ENCODE results near the gene BNC2. TPM values are rescaled to one million over a fixed set of nuclear protein-coding genes. Genes with fewer than 3 reads are reported as not detected.
A peak's percentile ranks its signal among the peaks of the same experiment; 100 is the strongest.
"Not testable (repeated sequence)": the region's sequence is repeated elsewhere in the genome, so short reads cannot be mapped to it uniquely, and the experiment has no call there.

BNC2 gene
- total RNA-seq, 1 donor, result 53.9 TPM

DNA sequence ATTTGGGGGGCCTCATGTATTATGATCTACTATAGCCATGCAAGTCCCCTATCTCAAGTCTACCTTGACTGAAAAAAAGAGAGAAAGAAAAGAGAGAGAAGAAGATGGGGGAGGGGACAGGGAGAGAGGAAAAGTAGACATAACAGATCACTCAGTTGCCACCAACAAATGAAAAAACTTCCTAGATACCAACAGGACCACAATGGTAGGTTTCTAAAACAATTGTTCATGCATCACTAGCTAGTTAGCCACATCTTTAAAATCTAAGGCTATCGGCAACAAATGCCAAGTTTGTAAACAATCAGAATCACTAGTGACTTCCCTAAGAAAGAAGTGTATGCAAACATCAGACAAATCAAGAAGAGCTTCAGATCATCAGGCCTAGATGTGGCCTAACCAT, 328.2 kb downstream of the BNC2 start:
- Histone ChIP-seq H3K79me2 (ENCODE audit: insufficient read depth, low read length) (peaks cover 28% of the 10 kb centered on the region), H3K27ac (ENCODE audit: low read depth, low read length) (peak overlapping the region; percentile 73), H3K27me3 (ENCODE audit: insufficient read depth, low read length) (no peaks in the 10 kb centered on the region), H3K4me3 (ENCODE audit: insufficient read depth, low read length) (no peak overlapping the region), H3K4me2 (ENCODE audit: insufficient read depth, low read length) (peak overlapping the region; percentile 66), H4K20me1 (ENCODE audit: insufficient read depth, low read length) (no peaks in the 10 kb centered on the region), H3K4me1 (ENCODE audit: insufficient read depth, low read length) (peaks cover 30% of the 10 kb centered on the region), H2AFZ (ENCODE audit: low read length) (no peak overlapping the region), H3K36me3 (ENCODE audit: insufficient read depth, low read length) (peaks cover 5% of the 10 kb centered on the region), H3K9me3 (ENCODE audit: low read depth, low read length) (no peaks in the 10 kb centered on the region)
- no peak for DNase-seq (ENCODE audit: insufficient read length, low spot score, missing footprints)
- TF ChIP-seq, protein P1, sequence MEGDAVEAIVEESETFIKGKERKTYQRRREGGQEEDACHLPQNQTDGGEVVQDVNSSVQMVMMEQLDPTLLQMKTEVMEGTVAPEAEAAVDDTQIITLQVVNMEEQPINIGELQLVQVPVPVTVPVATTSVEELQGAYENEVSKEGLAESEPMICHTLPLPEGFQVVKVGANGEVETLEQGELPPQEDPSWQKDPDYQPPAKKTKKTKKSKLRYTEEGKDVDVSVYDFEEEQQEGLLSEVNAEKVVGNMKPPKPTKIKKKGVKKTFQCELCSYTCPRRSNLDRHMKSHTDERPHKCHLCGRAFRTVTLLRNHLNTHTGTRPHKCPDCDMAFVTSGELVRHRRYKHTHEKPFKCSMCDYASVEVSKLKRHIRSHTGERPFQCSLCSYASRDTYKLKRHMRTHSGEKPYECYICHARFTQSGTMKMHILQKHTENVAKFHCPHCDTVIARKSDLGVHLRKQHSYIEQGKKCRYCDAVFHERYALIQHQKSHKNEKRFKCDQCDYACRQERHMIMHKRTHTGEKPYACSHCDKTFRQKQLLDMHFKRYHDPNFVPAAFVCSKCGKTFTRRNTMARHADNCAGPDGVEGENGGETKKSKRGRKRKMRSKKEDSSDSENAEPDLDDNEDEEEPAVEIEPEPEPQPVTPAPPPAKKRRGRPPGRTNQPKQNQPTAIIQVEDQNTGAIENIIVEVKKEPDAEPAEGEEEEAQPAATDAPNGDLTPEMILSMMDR (IDR thresholded peaks at IDR 0.05; ENCODE audit: extremely low read depth, low read depth, low read length), result no peak

DNA sequence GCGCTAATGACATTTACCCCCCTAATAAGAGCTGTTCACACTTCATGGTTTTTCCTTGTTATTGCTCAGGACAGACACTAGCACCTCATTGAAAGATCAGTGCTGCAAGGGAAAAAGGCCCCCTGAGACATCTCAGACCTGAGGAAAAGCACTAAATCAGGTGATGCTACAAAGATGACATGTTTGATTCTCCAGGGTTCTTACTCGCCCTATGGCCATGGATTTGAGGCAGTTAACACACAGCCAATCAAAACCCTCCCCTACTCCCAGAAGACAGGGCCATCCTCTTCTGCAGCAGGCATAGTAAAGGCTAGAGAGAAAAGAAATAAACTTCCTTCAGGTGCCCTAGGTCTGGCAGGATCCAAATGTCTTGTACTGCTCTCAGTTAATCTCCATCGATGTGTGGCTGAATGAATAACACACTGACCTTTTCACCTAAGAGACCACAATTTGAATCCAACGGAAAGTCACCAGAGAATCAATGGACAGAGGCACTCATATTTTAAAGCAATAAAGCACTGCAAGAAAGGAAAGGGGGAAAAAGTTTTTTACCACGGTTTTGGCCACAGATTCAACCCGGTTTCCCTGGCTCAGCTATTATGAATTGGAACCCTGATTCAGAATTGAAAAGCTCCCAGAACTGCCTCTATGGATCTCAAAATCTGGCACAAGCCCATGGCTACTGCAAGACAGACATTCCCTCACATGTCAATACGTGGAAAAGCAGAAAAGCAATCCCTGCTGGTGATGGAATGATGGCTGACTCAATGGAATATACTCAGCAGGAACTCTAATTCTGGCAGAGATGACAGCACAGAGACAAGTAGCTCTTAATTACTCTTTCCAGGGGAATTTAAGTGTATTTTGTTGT, 329.5 kb downstream of the BNC2 start:
- Histone ChIP-seq H4K20me1 (ENCODE audit: insufficient read depth, low read length) (no peaks in the 10 kb centered on the region), H3K79me2 (ENCODE audit: insufficient read depth, low read length) (peaks cover 25% of the 10 kb centered on the region), H3K27me3 (ENCODE audit: insufficient read depth, low read length) (no peaks in the 10 kb centered on the region), H3K4me2 (ENCODE audit: insufficient read depth, low read length) (peak overlapping the region; percentile 66), H2AFZ (ENCODE audit: low read length) (no peak overlapping the region), H3K9me3 (ENCODE audit: low read depth, low read length) (no peaks in the 10 kb centered on the region), H3K4me3 (ENCODE audit: insufficient read depth, low read length) (peak overlapping the region; percentile 24), H3K36me3 (ENCODE audit: insufficient read depth, low read length) (peaks cover 3% of the 10 kb centered on the region), H3K4me1 (ENCODE audit: insufficient read depth, low read length) (peaks cover 30% of the 10 kb centered on the region), H3K27ac (ENCODE audit: low read depth, low read length) (peak overlapping the region; percentile 73)
- no peak for DNase-seq (ENCODE audit: insufficient read length, low spot score, missing footprints)
- TF ChIP-seq, protein P1 (IDR thresholded peaks at IDR 0.05; ENCODE audit: extremely low read depth, low read depth, low read length), result no peak

DNA sequence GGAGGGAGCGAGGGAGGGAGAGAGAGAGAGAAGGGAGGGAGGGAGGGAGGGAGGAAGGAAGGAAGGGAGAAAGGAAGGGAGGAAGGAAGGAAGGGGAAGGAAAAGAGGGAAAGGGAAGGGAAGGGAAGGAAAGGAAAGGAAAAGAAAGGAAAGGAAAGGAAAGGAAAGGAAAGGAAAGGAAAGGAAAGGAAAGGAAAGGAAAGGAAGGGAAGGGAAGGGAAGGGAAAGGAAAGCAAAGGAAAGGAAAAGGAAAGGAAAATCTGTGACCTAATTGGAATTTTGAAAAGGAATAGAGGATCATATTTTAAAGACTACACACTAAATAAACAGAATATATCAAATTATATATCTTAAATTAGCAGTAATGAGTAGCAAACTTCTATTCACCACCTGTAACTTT, 330.8 kb downstream of the BNC2 start:
- H3K27ac ChIP-seq (ENCODE audit: low read depth, low read length); H3K9me3 ChIP-seq (ENCODE audit: low read depth, low read length); H2AFZ ChIP-seq (ENCODE audit: low read length); DNase-seq (ENCODE audit: insufficient read length, low spot score, missing footprints); H3K36me3 ChIP-seq (ENCODE audit: insufficient read depth, low read length); H4K20me1 ChIP-seq (ENCODE audit: insufficient read depth, low read length); H3K4me3 ChIP-seq (ENCODE audit: insufficient read depth, low read length); H3K4me2 ChIP-seq (ENCODE audit: insufficient read depth, low read length); H3K27me3 ChIP-seq (ENCODE audit: insufficient read depth, low read length): not testable (repeated sequence)
- Histone ChIP-seq H3K79me2 (ENCODE audit: insufficient read depth, low read length) (peaks cover 19% of the 10 kb centered on the region), H3K4me1 (ENCODE audit: insufficient read depth, low read length) (peaks cover 30% of the 10 kb centered on the region)

DNA sequence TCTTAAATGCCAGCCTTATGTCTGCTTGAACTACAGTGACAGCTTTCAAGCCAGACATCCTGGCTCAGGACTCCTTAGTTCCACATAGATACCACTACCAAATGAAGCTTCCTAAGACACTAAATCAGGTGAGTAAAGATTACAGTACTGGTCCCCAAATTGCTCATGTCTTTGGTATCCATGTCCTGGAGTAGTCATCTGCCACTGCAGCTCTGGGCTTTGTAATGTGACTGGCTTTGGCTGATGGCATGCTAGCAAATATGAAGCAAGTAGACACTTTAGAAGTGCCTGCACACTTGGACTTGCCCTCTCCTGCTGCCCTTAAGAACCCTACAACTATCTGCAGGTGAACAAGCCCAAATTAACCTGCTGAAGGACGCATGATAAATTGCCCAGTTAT, 334.9 kb downstream of the BNC2 start:
- no peak overlapping the region for H3K4me2 ChIP-seq (ENCODE audit: insufficient read depth, low read length)
- H3K27ac ChIP-seq (ENCODE audit: low read depth, low read length), result no peak overlapping the region
- DNase-seq (ENCODE audit: insufficient read length, low spot score, missing footprints), result no peak
- no peak overlapping the region for H2AFZ ChIP-seq (ENCODE audit: low read length)
- peaks cover 1% of the 10 kb centered on the region for H3K36me3 ChIP-seq (ENCODE audit: insufficient read depth, low read length)
- no peak overlapping the region for H3K4me3 ChIP-seq (ENCODE audit: insufficient read depth, low read length)
- no peaks in the 10 kb centered on the region for H3K27me3 ChIP-seq (ENCODE audit: insufficient read depth, low read length)
- H3K79me2 ChIP-seq (ENCODE audit: insufficient read depth, low read length), result peaks cover 6% of the 10 kb centered on the region
- peaks cover 23% of the 10 kb centered on the region for H3K4me1 ChIP-seq (ENCODE audit: insufficient read depth, low read length)
- H3K9me3 ChIP-seq (ENCODE audit: low read depth, low read length), result no peaks in the 10 kb centered on the region
- no peaks in the 10 kb centered on the region for H4K20me1 ChIP-seq (ENCODE audit: insufficient read depth, low read length)
- TF ChIP-seq, protein P1 (IDR thresholded peaks at IDR 0.05; ENCODE audit: extremely low read depth, low read depth, low read length), result no peak
